ENCODE data around the gene PILRA. TPM values are rescaled to one million over a fixed set of nuclear protein-coding genes. Genes with fewer than 3 reads are reported as not detected.

The PILRA gene
- total and polyA plus RNA-seq, 2 experiments from 2014 or later: 2.2 to 3.0 TPM

DNA sequence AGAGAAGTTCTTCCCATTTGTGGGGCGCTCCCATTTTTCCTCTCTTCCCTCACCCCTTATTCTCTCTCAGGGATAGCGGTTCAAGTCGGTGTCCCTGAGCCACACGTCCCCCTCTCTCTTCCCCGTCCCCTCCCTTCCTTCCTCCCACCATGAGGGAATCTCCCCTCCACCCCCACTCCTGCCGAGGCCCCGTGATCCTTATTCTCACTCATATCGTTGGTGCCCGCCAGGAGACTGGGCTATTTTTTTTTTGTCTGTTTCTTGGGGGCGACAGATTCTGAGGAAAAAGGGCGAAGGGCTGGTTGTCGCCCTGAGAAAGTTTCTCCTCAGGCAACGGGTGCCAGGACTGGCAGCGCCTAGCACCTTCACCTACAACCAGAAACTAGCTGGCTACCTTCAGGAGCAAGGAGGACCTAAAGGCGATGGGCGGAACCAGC is 54.5 kb downstream of the PILRA start:
- Histone ChIP-seq H3K9me3 (ENCODE audit: low read depth) (no peaks in the 10 kb centered on the region), H3K4me1 (ENCODE audit: insufficient read depth) (peaks cover 22% of the 10 kb centered on the region), H3K79me2 (peaks cover 29% of the 10 kb centered on the region), H4K20me1 (ENCODE audit: insufficient read depth, poor library complexity, severe bottlenecking) (peaks cover 3% of the 10 kb centered on the region), H2AFZ (peak overlapping the region; percentile 70), H3K9me2 (replicated peaks; ENCODE audit: insufficient read depth) (no peaks in the 10 kb centered on the region), H3K4me2 (peak overlapping the region; percentile 75), H3K36me3 (replicated peaks; ENCODE audit: insufficient read depth, low read depth) (no peaks in the 10 kb centered on the region), H3K4me3 (no peak overlapping the region), H3K27me3 (no peaks in the 10 kb centered on the region), H3K27ac (peak overlapping the region; percentile 98)
- DNase-seq (ENCODE audit: low spot score): no peak
- TF ChIP-seq EZH2phosphoT487 (IDR thresholded peaks at IDR 0.05; ENCODE audit: low read depth, severe bottlenecking, unreplicated experiment): no peak
- TF ChIP-seq, protein P1, sequence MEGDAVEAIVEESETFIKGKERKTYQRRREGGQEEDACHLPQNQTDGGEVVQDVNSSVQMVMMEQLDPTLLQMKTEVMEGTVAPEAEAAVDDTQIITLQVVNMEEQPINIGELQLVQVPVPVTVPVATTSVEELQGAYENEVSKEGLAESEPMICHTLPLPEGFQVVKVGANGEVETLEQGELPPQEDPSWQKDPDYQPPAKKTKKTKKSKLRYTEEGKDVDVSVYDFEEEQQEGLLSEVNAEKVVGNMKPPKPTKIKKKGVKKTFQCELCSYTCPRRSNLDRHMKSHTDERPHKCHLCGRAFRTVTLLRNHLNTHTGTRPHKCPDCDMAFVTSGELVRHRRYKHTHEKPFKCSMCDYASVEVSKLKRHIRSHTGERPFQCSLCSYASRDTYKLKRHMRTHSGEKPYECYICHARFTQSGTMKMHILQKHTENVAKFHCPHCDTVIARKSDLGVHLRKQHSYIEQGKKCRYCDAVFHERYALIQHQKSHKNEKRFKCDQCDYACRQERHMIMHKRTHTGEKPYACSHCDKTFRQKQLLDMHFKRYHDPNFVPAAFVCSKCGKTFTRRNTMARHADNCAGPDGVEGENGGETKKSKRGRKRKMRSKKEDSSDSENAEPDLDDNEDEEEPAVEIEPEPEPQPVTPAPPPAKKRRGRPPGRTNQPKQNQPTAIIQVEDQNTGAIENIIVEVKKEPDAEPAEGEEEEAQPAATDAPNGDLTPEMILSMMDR (IDR thresholded peaks at IDR 0.05; ENCODE audit: poor library complexity): no peak
- no peak for TF ChIP-seq EZH2 (IDR thresholded peaks at IDR 0.05; ENCODE audit: borderline replicate concordance)
- WGBS (ENCODE audit: low lambda C conversion rate, missing lambda C conversion rate): 74% methylated on average over 12 of the region's 16 CpGs

DNA sequence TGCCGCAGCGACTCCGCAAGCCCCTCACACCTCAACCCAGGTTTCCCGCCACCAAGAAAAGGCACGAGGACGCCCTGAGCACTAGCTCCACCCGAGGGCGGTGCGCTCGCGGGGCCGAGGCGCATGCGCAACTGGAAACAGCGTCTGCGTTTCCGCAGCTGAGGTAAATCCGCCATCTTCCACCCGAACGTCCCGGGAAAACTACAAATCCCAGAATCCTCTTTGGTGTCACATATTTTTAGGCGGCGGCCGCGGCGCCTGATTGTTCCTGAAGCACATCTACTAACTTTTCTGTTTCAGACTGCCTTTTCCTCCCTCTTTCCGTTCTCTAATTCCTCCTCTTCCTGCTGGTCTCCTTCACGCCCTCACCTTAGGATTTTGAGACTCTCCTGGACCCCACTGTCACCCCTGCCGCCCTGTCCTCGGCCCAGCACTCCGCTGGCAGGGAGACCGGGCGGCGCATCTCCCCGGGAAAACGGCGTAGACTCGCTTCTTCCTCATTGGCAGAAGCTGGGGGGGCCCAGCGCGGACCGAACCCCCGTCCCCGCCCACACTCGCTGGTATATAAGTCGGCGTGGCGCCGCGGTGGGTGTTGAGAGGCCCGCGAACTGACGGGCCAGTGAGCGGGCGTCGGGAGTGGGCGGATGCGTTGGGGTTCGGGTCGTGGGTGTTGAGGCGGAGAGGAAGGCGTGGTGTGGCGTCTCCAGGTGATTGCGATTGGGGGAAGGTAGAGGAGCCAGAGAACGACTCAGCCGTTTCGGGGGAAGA is 55.1 kb downstream of the PILRA start, which contains the start of gene ZCWPW1:
Gene ZCWPW1, minus strand, starts transcription at position 505 of the 768 bp plus-strand sequence. CDS start 8,054 bp downstream, outside the sequence.
- H3K4me2 ChIP-seq: peak within 1 kb of the TSS; percentile 75
- H3K27ac ChIP-seq: peak within 1 kb of the TSS; percentile 98
- no peaks in the 10 kb centered on the region for H3K9me2 ChIP-seq (replicated peaks; ENCODE audit: insufficient read depth)
- H3K36me3 ChIP-seq (replicated peaks; ENCODE audit: insufficient read depth, low read depth): no peaks in the 10 kb centered on the region
- H3K4me1 ChIP-seq (ENCODE audit: insufficient read depth): peaks cover 22% of the 10 kb centered on the region
- H3K79me2 ChIP-seq: peaks cover 31% of the 10 kb centered on the region
- TF ChIP-seq, protein P1 (IDR thresholded peaks at IDR 0.05; ENCODE audit: poor library complexity): no peak
- TF ChIP-seq EZH2phosphoT487 (IDR thresholded peaks at IDR 0.05; ENCODE audit: low read depth, severe bottlenecking, unreplicated experiment) (no peak), EZH2 (IDR thresholded peaks at IDR 0.05; ENCODE audit: borderline replicate concordance) (no peak)
- H4K20me1 ChIP-seq (ENCODE audit: insufficient read depth, poor library complexity, severe bottlenecking): peaks cover 3% of the 10 kb centered on the region
- peak within 1 kb of the TSS; percentile 70 for H2AFZ ChIP-seq
- H3K4me3 ChIP-seq: peak within 1 kb of the TSS; percentile 36
- DNase-seq (ENCODE audit: low spot score): peak; percentile 96
- H3K9me3 ChIP-seq (ENCODE audit: low read depth): no peaks in the 10 kb centered on the region
- H3K27me3 ChIP-seq: no peaks in the 10 kb centered on the region
- WGBS (ENCODE audit: low lambda C conversion rate, missing lambda C conversion rate): 2% methylated on average over 66 of the region's 66 CpGs

DNA sequence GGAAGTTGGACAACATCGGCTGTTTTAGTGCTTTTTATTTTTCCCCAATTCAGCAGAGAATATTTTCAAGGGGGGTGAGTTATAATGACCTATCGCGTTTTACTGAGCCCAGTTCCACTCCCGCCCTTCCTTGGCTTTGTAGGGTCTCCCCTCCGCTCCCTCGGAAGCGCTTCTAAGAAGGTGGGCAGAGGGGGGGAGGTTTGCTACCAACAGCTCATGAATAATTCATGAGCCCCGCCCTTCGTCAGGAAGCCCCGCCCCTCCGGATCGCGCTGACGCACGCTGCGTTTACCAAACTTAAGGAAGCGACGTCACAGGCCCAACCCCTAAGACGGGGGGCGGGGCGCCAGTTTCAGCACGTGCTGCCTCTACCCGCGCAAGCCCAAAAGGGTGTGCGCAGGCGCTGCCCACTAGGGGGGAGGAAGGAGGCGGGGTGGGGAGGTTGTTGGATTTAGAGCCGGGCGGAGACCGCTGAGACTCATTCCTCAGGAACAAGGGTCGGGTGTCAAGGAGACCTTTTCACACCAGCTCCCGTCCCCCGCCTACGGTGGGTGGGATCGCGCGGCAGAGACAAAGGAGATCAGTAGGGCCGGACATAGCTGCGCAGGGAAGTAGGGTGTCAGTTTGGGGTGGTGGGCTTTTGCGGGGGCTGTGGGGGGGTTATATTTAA is 55.8 kb downstream of the PILRA start:
- peaks cover 37% of the 10 kb centered on the region for H3K79me2 ChIP-seq
- peaks cover 22% of the 10 kb centered on the region for H3K4me1 ChIP-seq (ENCODE audit: insufficient read depth)
- H4K20me1 ChIP-seq (ENCODE audit: insufficient read depth, poor library complexity, severe bottlenecking): peaks cover 3% of the 10 kb centered on the region
- H3K9me3 ChIP-seq (ENCODE audit: low read depth): no peaks in the 10 kb centered on the region
- peak; percentile 100 for DNase-seq (ENCODE audit: low spot score)
- no peaks in the 10 kb centered on the region for H3K36me3 ChIP-seq (replicated peaks; ENCODE audit: insufficient read depth, low read depth)
- no peaks in the 10 kb centered on the region for H3K9me2 ChIP-seq (replicated peaks; ENCODE audit: insufficient read depth)
- no peaks in the 10 kb centered on the region for H3K27me3 ChIP-seq
- peak overlapping the region; percentile 75 for H3K4me2 ChIP-seq
- H3K4me3 ChIP-seq: peak overlapping the region; percentile 36
- TF ChIP-seq EZH2 (IDR thresholded peaks at IDR 0.05; ENCODE audit: borderline replicate concordance): no peak
- TF ChIP-seq EZH2phosphoT487 (IDR thresholded peaks at IDR 0.05; ENCODE audit: low read depth, severe bottlenecking, unreplicated experiment): no peak
- TF ChIP-seq, protein P1 (IDR thresholded peaks at IDR 0.05; ENCODE audit: poor library complexity): no peak
- WGBS (ENCODE audit: low lambda C conversion rate, missing lambda C conversion rate): 0% methylated on average over 18 of the region's 40 CpGs
- peak overlapping the region; percentile 98 for H3K27ac ChIP-seq
- H2AFZ ChIP-seq: no peak overlapping the region

Measured in hepatocyte (in vitro differentiated cells).